B cell (primary cell): ENCODE data around the gene WFDC8.

Experiments used
- EZH2 ChIP-seq: IDR thresholded peaks from 2 replicates; pipeline ENCODE4 v1.6.1; 2012; ENCODE audit warnings: borderline replicate concordance, low read depth, mild to moderate bottlenecking, moderate library complexity, low read length; ENCODE audit not compliant: insufficient read depth, poor library complexity, severe bottlenecking
- TF ChIP-seq, protein P1 (sequence below): fragments of 200-600 bp; IDR thresholded peaks from one replicate; pipeline ENCODE4 v1.8.0; 2022; ENCODE audit warnings: antibody characterized with exemption, mild to moderate bottlenecking

DNA sequence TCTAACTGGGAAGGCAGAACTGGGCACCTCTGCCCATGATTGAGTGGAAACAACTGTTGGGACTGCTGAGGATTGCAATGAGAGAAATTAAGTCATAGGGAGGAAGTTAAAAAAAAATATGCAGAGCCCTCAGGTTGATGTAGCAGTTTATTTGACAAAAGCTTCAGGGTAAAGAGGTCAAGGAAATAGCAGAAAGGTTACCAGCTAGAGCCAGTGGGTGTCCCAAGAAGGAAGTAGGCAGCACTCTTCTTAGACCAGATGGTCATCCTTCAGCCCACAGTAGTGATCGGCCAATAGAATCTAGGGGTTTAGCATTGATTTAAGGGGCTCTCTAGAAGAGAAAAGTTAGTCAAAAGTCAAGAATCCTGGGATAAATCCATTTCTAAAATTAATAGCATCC, 28.7 kb upstream of the WFDC8 start:
- TF ChIP-seq, protein P1, sequence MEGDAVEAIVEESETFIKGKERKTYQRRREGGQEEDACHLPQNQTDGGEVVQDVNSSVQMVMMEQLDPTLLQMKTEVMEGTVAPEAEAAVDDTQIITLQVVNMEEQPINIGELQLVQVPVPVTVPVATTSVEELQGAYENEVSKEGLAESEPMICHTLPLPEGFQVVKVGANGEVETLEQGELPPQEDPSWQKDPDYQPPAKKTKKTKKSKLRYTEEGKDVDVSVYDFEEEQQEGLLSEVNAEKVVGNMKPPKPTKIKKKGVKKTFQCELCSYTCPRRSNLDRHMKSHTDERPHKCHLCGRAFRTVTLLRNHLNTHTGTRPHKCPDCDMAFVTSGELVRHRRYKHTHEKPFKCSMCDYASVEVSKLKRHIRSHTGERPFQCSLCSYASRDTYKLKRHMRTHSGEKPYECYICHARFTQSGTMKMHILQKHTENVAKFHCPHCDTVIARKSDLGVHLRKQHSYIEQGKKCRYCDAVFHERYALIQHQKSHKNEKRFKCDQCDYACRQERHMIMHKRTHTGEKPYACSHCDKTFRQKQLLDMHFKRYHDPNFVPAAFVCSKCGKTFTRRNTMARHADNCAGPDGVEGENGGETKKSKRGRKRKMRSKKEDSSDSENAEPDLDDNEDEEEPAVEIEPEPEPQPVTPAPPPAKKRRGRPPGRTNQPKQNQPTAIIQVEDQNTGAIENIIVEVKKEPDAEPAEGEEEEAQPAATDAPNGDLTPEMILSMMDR = no peak
- TF ChIP-seq EZH2 = no peak
